HL-60 (cell line): Measurements from ENCODE around the gene HSPA1L.
"Not testable (repeated sequence)": the region's sequence is repeated elsewhere in the genome, so short reads cannot be mapped to it uniquely, and the experiment has no call there.

ENCODE experiments used
- POLR2AphosphoS5 ChIP-seq: IDR thresholded peaks from 2 replicates; pipeline ENCODE4 v1.6.1; 2012; ENCODE audit warnings: low read depth
- SPI1 ChIP-seq: IDR thresholded peaks from 2 replicates; pipeline ENCODE4 v1.6.1; 2012; ENCODE audit warnings: low read depth, mild to moderate bottlenecking, borderline replicate concordance
- TF ChIP-seq, protein P1 (sequence below): IDR thresholded peaks from one replicate; pipeline ENCODE4 v1.5.1; 2011; ENCODE audit warnings: low read length, control low read depth, inconsistent platforms; ENCODE audit not compliant: insufficient read depth

DNA sequence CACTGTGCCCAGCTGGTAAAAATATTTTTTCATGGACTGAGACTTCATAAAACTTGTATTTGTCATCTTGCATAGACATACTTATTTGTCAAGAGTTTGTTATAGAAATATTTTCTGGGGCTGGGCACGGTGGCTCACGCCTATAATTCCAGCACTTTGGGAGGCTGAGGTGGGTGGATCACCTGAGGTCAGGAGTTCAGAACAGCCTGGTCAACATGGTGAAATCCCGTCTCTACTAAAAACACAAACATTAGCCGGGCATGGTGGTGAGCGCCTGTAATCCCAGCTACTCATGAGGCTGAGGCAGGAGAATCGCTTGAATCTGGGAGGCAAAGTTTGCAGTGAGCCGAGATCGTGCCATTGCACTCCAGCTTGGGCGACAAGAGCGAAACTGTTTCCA, 6.5 kb downstream of the HSPA1L start:
- TF ChIP-seq, protein P1, sequence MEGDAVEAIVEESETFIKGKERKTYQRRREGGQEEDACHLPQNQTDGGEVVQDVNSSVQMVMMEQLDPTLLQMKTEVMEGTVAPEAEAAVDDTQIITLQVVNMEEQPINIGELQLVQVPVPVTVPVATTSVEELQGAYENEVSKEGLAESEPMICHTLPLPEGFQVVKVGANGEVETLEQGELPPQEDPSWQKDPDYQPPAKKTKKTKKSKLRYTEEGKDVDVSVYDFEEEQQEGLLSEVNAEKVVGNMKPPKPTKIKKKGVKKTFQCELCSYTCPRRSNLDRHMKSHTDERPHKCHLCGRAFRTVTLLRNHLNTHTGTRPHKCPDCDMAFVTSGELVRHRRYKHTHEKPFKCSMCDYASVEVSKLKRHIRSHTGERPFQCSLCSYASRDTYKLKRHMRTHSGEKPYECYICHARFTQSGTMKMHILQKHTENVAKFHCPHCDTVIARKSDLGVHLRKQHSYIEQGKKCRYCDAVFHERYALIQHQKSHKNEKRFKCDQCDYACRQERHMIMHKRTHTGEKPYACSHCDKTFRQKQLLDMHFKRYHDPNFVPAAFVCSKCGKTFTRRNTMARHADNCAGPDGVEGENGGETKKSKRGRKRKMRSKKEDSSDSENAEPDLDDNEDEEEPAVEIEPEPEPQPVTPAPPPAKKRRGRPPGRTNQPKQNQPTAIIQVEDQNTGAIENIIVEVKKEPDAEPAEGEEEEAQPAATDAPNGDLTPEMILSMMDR, result not testable (repeated sequence)
- not testable (repeated sequence) for TF ChIP-seq POLR2AphosphoS5, SPI1
